ES-I3 (cell line): ENCODE data around the gene CDK4.
A peak's percentile ranks its signal among the peaks of the same experiment; 100 is the strongest.

Source experiments
- H3K36me3 ChIP-seq: 2 replicates; pipeline ENCODE4 v1.6.1; 2013; ENCODE audit warnings: mild to moderate bottlenecking, low read length, control low read depth, moderate library complexity; ENCODE audit not compliant: insufficient read depth
- H3K4me1 ChIP-seq: 2 replicates; pipeline ENCODE4 v1.6.1; 2013; ENCODE audit warnings: mild to moderate bottlenecking, control low read depth, low read length; ENCODE audit not compliant: insufficient read depth
- H3K9ac ChIP-seq: 2 replicates; pipeline ENCODE4 v1.6.1; 2013; ENCODE audit warnings: low read depth, mild to moderate bottlenecking, low read length, moderate library complexity
- H3K9me3 ChIP-seq: 2 replicates; pipeline ENCODE4 v1.6.1; 2013; ENCODE audit warnings: mild to moderate bottlenecking, low read length, moderate library complexity; ENCODE audit not compliant: control insufficient read depth, insufficient read depth

CDK4 gene

DNA sequence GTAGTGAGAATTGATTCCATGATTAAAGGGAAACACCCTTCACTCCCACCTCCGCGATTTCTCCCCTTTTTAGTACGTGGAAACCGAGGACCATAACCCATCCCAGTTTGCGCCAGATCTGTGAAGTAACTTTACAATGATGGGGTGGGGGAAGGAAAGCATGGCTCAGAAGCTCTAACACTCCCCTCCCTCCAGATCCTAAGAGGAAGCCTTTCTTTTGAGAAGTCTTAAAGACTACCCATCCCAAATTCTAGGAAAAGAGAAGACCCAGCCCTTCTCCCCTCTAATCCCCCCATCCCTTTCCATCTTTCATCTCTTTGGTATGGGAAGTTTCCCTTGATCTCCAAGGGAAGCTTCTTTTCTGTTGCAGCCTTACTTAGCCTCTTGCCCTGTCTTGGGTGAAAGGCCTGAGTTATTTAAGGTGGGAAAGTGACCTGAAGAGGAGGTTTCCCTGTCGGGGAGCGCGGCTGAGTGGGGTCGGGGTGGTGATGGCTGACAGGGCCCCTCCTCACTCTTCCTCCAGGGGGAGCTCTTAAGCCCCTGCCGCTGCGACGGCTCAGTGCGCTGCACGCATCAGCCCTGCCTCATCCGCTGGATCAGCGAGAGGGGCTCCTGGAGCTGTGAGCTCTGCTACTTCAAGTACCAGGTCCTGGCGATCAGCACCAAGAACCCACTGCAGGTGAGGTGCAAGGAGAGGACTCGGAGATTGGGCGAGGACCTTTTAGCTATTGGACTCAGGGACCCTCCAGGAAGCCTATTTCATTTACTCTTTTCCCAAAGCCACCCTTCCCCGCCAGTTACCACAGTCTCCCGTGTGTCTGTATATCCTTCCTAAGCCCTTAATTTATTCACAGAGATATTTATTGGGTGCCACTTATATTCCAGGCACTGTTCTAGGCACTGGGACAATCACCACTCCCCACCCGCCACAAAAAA, 4.6 kb upstream of the CDK4 start:
- H3K9me3 ChIP-seq = no peaks in the 10 kb centered on the region; the same call in 1 of the 2 replicates
- peak overlapping the region; percentile 55; the same call in 1 of the 2 replicates for H3K9ac ChIP-seq
- H3K36me3 ChIP-seq = no peaks in the 10 kb centered on the region
- peaks cover 7% of the 10 kb centered on the region; the same call in 1 of the 2 replicates for H3K4me1 ChIP-seq

DNA sequence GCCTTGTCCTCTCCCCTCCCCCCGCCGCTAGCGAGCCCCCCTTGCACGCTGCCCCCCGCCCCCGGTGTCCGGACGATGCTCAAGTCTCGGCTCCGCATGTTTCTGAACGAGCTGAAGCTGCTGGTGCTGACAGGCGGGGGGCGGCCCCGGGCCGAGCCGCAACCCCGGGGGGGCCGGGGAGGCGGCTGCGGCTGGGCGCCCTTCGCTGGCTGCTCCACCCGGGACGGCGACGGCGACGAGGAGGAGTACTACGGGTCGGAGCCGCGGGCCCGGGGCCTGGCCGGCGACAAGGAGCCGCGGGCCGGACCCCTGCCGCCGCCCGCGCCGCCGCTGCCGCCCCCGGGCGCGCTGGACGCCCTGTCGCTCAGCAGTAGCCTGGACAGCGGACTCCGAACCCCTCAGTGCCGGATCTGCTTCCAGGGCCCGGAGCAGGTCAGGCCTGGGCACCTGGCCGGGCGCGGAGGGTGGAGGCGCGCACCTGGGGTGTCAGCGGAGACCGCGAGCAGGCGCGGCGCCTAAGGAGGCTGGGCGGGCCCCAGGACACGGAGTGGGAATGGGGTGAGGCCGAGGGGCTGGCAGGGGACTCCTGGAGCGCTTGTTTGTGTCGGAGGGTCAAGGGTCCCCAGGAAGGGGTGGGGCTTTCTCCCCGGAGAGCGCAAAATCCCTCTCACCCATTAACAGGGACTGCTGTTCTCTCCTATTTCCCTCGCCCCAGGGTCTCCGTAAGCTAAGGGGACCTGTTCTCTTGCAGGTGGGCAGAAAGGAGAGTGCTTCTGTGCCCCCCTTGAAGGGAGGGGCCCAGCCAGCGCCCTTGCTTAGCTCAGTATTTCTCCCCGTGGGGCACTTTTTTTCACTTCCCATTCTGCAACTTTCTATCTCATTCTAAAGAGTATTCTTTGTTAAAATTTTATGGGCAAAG, 3.6 kb upstream of the CDK4 start:
- H3K9ac ChIP-seq = peak overlapping the region; percentile 55; the same call in 1 of the 2 replicates
- H3K36me3 ChIP-seq = no peaks in the 10 kb centered on the region
- no peaks in the 10 kb centered on the region; the same call in 1 of the 2 replicates for H3K9me3 ChIP-seq
- peaks cover 7% of the 10 kb centered on the region; the same call in 1 of the 2 replicates for H3K4me1 ChIP-seq

DNA sequence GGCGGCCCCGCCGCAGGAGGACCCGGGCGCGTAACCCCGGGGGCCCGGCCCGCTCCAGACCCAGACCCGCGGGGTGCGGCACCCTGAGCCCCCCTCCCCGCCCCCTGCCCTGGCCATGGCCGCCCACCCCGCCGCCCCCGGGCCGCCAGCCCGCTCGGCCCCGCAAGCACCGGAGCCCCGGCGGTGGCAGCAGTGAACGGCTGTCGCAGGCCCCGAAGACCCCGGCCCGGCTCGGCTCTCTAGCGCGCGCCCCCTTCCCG, 3.0 kb upstream of the CDK4 start:
- H3K9me3 ChIP-seq = no peaks in the 10 kb centered on the region; the same call in 1 of the 2 replicates
- H3K9ac ChIP-seq = peak overlapping the region; percentile 39; the same call in 1 of the 2 replicates
- peaks cover 7% of the 10 kb centered on the region; the same call in 1 of the 2 replicates for H3K4me1 ChIP-seq
- H3K36me3 ChIP-seq = no peaks in the 10 kb centered on the region; the same call in 1 of the 2 replicates

GRCh38 chr12:57754411-57755193, 2.5 kb upstream of the CDK4 start, which contains the start of gene MARCHF9:
Gene MARCHF9, plus strand, starts transcription at chr12:57755103. Its CDS starts 426 bp downstream, at chr12:57755529.
- Histone ChIP-seq H3K4me1 (peaks cover 7% of the 10 kb centered on the region; the same call in 1 of the 2 replicates), H3K9ac (peak within 1 kb of the TSS; percentile 55), H3K9me3 (no peaks in the 10 kb centered on the region; the same call in 1 of the 2 replicates), H3K36me3 (peaks cover under 1% of the 10 kb centered on the region; the same call in 1 of the 2 replicates)

- peak overlapping the region; percentile 47; the same call in 1 of the 2 replicates for H3K9ac ChIP-seq
- H3K4me1 ChIP-seq = peaks cover 7% of the 10 kb centered on the region; the same call in 1 of the 2 replicates
- H3K36me3 ChIP-seq = peaks cover 6% of the 10 kb centered on the region; the same call in 1 of the 2 replicates
- H3K9me3 ChIP-seq = no peaks in the 10 kb centered on the region; the same call in 1 of the 2 replicates
Observed at GRCh38 chr12:57753756-57754337, 1.7 kb upstream of the CDK4 start.

DNA sequence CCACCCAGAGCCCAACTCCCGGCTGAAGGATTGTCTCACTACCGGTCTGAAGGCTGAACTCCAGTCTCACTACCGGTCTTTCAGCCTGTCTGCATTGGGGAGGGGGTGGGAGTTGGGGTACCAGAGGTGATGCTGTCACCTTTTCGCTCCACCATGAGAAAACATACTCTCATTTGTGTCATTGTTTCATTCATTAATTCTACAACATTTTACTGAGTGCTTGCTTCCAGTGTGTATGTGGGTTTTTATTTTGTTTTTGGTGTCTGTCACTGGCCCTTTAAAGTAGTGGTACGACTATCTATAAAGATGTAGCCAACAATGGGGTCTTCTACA, 524 bp upstream of the CDK4 start:
- peak overlapping the region; percentile 16; the same call in 1 of the 2 replicates for H3K9ac ChIP-seq
- peaks cover 13% of the 10 kb centered on the region; the same call in 1 of the 2 replicates for H3K36me3 ChIP-seq
- H3K4me1 ChIP-seq = peaks cover 7% of the 10 kb centered on the region; the same call in 1 of the 2 replicates
- no peaks in the 10 kb centered on the region; the same call in 1 of the 2 replicates for H3K9me3 ChIP-seq

DNA sequence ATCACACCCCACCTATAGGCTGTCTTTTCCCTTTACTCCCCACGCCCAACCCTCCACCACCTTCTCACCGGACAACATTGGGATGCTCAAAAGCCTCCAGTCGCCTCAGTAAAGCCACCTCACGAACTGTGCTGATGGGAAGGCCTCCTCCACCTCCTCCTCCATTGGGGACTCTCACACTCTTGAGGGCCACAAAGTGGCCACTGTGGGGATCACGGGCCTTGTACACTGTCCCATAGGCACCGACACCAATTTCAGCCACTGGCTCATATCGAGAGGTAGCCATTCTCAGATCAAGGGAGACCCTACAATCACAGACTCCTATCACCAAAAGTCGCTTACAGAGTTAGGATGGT, 700 bp downstream of the CDK4 start:
- peaks cover 17% of the 10 kb centered on the region; the same call in 1 of the 2 replicates for H3K36me3 ChIP-seq
- peaks cover 7% of the 10 kb centered on the region; the same call in 1 of the 2 replicates for H3K4me1 ChIP-seq

GRCh38 chr12:57750561-57751431, 1.3 kb downstream of the CDK4 start:
- Histone ChIP-seq H3K9me3 (no peaks in the 10 kb centered on the region; the same call in 1 of the 2 replicates), H3K9ac (peak overlapping the region; percentile 80), H3K36me3 (peaks cover 17% of the 10 kb centered on the region; the same call in 1 of the 2 replicates), H3K4me1 (peaks cover 7% of the 10 kb centered on the region; the same call in 1 of the 2 replicates)

More for the DNA sequence above, 700 bp downstream of the CDK4 start:
- Histone ChIP-seq H3K9me3 (no peaks in the 10 kb centered on the region; the same call in 1 of the 2 replicates), H3K9ac (peak overlapping the region; percentile 80)

- Histone ChIP-seq H3K9ac (no peak overlapping the region), H3K36me3 (peaks cover 17% of the 10 kb centered on the region; the same call in 1 of the 2 replicates), H3K9me3 (no peaks in the 10 kb centered on the region), H3K4me1 (peaks cover 7% of the 10 kb centered on the region; the same call in 1 of the 2 replicates)
Observed at GRCh38 chr12:57749061-57749460, 3.0 kb downstream of the CDK4 start.

DNA sequence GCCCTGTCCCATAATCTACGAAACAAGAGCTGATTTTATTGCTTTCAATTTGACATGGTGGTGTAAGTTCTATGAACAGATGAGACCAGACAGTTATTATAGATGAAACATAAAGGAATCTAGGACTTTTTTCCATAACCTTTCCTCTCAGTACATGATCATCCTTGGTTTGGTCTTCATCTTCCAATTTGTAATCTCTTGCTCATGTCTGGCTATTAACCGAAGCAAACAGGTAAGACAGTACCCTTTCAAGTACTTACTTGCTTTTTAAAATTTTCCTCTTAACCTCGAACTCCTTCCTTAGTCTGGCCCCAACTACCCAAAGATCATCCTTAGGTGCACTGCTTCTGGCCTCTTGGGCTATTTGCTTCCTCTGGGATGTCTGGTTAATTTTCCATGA, 6.1 kb downstream of the CDK4 start:
- Histone ChIP-seq H3K4me1 (no peaks in the 10 kb centered on the region), H3K9ac (no peak overlapping the region), H3K36me3 (peaks cover 17% of the 10 kb centered on the region; the same call in 1 of the 2 replicates), H3K9me3 (no peaks in the 10 kb centered on the region)

DNA sequence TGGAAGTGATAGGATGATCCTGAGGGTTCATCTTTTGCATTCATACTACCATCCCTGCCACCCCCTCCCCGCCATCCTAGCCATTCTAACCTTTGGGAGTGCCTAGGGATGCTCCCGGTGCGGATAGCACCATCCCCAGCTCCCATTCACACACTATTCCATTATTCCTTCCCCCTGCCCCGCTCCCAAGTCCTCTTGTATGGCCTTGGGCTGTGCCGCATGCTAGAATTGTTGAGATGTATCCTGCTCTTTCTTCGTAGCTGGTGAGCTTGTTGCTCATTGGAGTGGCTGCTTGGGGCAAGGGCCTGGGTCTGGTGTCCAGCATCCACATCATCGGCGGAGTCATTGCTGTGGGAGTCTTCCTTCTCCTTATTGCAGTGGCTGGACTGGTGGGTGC, 6.6 kb downstream of the CDK4 start:
- Histone ChIP-seq H3K9me3 (no peaks in the 10 kb centered on the region), H3K36me3 (peaks cover 17% of the 10 kb centered on the region; the same call in 1 of the 2 replicates), H3K9ac (peak overlapping the region; percentile 94), H3K4me1 (no peaks in the 10 kb centered on the region)

GRCh38 chr12:57744777-57745484, 7.2 kb downstream of the CDK4 start, which contains the start of gene TSPAN31:
Gene TSPAN31, plus strand, starts transcription at chr12:57745039. Its CDS starts 116 bp downstream, at chr12:57745155.
- Histone ChIP-seq H3K9ac (peak within 1 kb of the TSS; percentile 94), H3K9me3 (no peaks in the 10 kb centered on the region), H3K4me1 (no peaks in the 10 kb centered on the region), H3K36me3 (peaks cover 17% of the 10 kb centered on the region; the same call in 1 of the 2 replicates)
